Measurements from ENCODE around the gene NDUFS3. TPM values are rescaled to one million over a fixed set of nuclear protein-coding genes. Genes with fewer than 3 reads are reported as not detected.

Gene NDUFS3
- total and polyA plus RNA-seq, 2 experiments from 2014 or later: 74.4 to 80.8 TPM

GRCh38 chr11:47550288-47551047 is 28.4 kb upstream of the NDUFS3 start:
- Histone ChIP-seq H3K4me2 (ENCODE audit: unreplicated experiment) (peak overlapping the region; percentile 79), H3K27ac (peak overlapping the region; percentile 84), H3K4me3 (peak overlapping the region; percentile 97), H3F3A (ENCODE audit: insufficient read depth) (peaks cover 22% of the 10 kb centered on the region), H3K36me3 (ENCODE audit: low read depth) (no peaks in the 10 kb centered on the region), H3K9me2 (ENCODE audit: insufficient read depth) (no peaks in the 10 kb centered on the region), H3K9ac (peak overlapping the region; percentile 93; the same call in 1 of the 2 replicates), H2AFZ (no peak overlapping the region), H4K20me1 (ENCODE audit: insufficient read depth) (peaks cover 26% of the 10 kb centered on the region; the same call in 1 of the 2 replicates), H3K27me3 (replicated peaks; ENCODE audit: insufficient read depth) (no peaks in the 10 kb centered on the region), H3K4me1 (ENCODE audit: insufficient read depth) (peaks cover 27% of the 10 kb centered on the region), H3K9me3 (ENCODE audit: low read depth) (no peaks in the 10 kb centered on the region), H3K79me2 (ENCODE audit: insufficient read depth) (peaks cover 73% of the 10 kb centered on the region)
- WGBS, 2 experiments (ENCODE audit: low coverage in 1 of 2, low lambda C conversion rate in 2 of 2, missing lambda C conversion rate in 2 of 2): 83 to 84% methylated on average over 10 of the region's 10 CpGs
- no peak for TF ChIP-seq EZH2 (IDR thresholded peaks at IDR 0.05; ENCODE audit: insufficient read depth, poor library complexity, severe bottlenecking)
- no peak for TF ChIP-seq EZH2phosphoT487 (IDR thresholded peaks at IDR 0.05; ENCODE audit: insufficient read depth, low read depth)
- in situ Hi-C loops (cut with MboI): no loop called here
- peak; percentile 24 for DNase-seq

GRCh38 chr11:47551086-47551485 is 27.8 kb upstream of the NDUFS3 start:
- H3K27me3 ChIP-seq (replicated peaks; ENCODE audit: insufficient read depth): no peaks in the 10 kb centered on the region
- TF ChIP-seq EZH2 (IDR thresholded peaks at IDR 0.05; ENCODE audit: insufficient read depth, poor library complexity, severe bottlenecking) (no peak), EZH2phosphoT487 (IDR thresholded peaks at IDR 0.05; ENCODE audit: insufficient read depth, low read depth) (no peak)
- peaks cover 26% of the 10 kb centered on the region; the same call in 1 of the 2 replicates for H4K20me1 ChIP-seq (ENCODE audit: insufficient read depth)
- H3K9me3 ChIP-seq (ENCODE audit: low read depth): no peaks in the 10 kb centered on the region
- peak overlapping the region; percentile 84 for H3K27ac ChIP-seq
- peak; percentile 64 for DNase-seq
- in situ Hi-C loops (cut with MboI): no loop called here
- no peaks in the 10 kb centered on the region for H3K9me2 ChIP-seq (ENCODE audit: insufficient read depth)
- H3K4me3 ChIP-seq: peak overlapping the region; percentile 97
- peak overlapping the region; percentile 93 for H3K9ac ChIP-seq
- H3K4me1 ChIP-seq (ENCODE audit: insufficient read depth): peaks cover 27% of the 10 kb centered on the region
- no peaks in the 10 kb centered on the region for H3K36me3 ChIP-seq (ENCODE audit: low read depth)
- H3K4me2 ChIP-seq (ENCODE audit: unreplicated experiment): peak overlapping the region; percentile 79
- H3K79me2 ChIP-seq (ENCODE audit: insufficient read depth): peaks cover 66% of the 10 kb centered on the region
- peaks cover 22% of the 10 kb centered on the region for H3F3A ChIP-seq (ENCODE audit: insufficient read depth)
- no peak overlapping the region for H2AFZ ChIP-seq

GRCh38 chr11:47552056-47552565 is 26.8 kb upstream of the NDUFS3 start:
- peak overlapping the region; percentile 84 for H3K27ac ChIP-seq
- H3K9me3 ChIP-seq (ENCODE audit: low read depth): no peaks in the 10 kb centered on the region
- no peak for TF ChIP-seq EZH2phosphoT487 (IDR thresholded peaks at IDR 0.05; ENCODE audit: insufficient read depth, low read depth)
- no peak for TF ChIP-seq EZH2 (IDR thresholded peaks at IDR 0.05; ENCODE audit: insufficient read depth, poor library complexity, severe bottlenecking)
- H4K20me1 ChIP-seq (ENCODE audit: insufficient read depth): peaks cover 19% of the 10 kb centered on the region; the same call in 1 of the 2 replicates
- no peaks in the 10 kb centered on the region for H3K27me3 ChIP-seq (replicated peaks; ENCODE audit: insufficient read depth)
- peak overlapping the region; percentile 79 for H3K4me2 ChIP-seq (ENCODE audit: unreplicated experiment)
- peaks cover 26% of the 10 kb centered on the region for H3K4me1 ChIP-seq (ENCODE audit: insufficient read depth)
- in situ Hi-C loops (cut with MboI): no loop called here
- no peaks in the 10 kb centered on the region for H3K36me3 ChIP-seq (ENCODE audit: low read depth)
- peaks cover 22% of the 10 kb centered on the region for H3F3A ChIP-seq (ENCODE audit: insufficient read depth)
- peak overlapping the region; percentile 97 for H3K4me3 ChIP-seq
- peaks cover 56% of the 10 kb centered on the region for H3K79me2 ChIP-seq (ENCODE audit: insufficient read depth)
- peak; percentile 72 for DNase-seq
- H3K9me2 ChIP-seq (ENCODE audit: insufficient read depth): no peaks in the 10 kb centered on the region
- H2AFZ ChIP-seq: peak overlapping the region; percentile 91
- 1% methylated on average over 22 of the region's 22 CpGs for WGBS, 2 experiments (ENCODE audit: low coverage in 1 of 2, low lambda C conversion rate in 2 of 2, missing lambda C conversion rate in 2 of 2)
- peak overlapping the region; percentile 93 for H3K9ac ChIP-seq

- Histone ChIP-seq H3K27me3 (replicated peaks; ENCODE audit: insufficient read depth) (no peaks in the 10 kb centered on the region), H3F3A (ENCODE audit: insufficient read depth) (peaks cover 22% of the 10 kb centered on the region), H2AFZ (peak within 1 kb of the TSS; percentile 91), H3K4me2 (ENCODE audit: unreplicated experiment) (peak within 1 kb of the TSS; percentile 85), H3K27ac (peak within 1 kb of the TSS; percentile 84), H4K20me1 (ENCODE audit: insufficient read depth) (peaks cover 13% of the 10 kb centered on the region; the same call in 1 of the 2 replicates), H3K36me3 (ENCODE audit: low read depth) (no peaks in the 10 kb centered on the region), H3K9me3 (ENCODE audit: low read depth) (no peaks in the 10 kb centered on the region), H3K79me2 (ENCODE audit: insufficient read depth) (peaks cover 49% of the 10 kb centered on the region), H3K9me2 (ENCODE audit: insufficient read depth) (no peaks in the 10 kb centered on the region), H3K4me3 (peak within 1 kb of the TSS; percentile 97), H3K9ac (peak within 1 kb of the TSS; percentile 93), H3K4me1 (ENCODE audit: insufficient read depth) (peaks cover 19% of the 10 kb centered on the region)
- TF ChIP-seq EZH2phosphoT487 (IDR thresholded peaks at IDR 0.05; ENCODE audit: insufficient read depth, low read depth) (no peak), EZH2 (IDR thresholded peaks at IDR 0.05; ENCODE audit: insufficient read depth, poor library complexity, severe bottlenecking) (no peak)
- in situ Hi-C loops (cut with MboI): no loop called here
- WGBS, 2 experiments (ENCODE audit: low coverage in 1 of 2, low lambda C conversion rate in 2 of 2, missing lambda C conversion rate in 2 of 2): 0 to 1% methylated on average over 44 to 80 of the region's 89 CpGs
- DNase-seq: peak; percentile 98
Measured at GRCh38 chr11:47552566-47553405, 26.1 kb upstream of the NDUFS3 start, which contains the start of gene CELF1. Gene CELF1 (minus strand): TSS chr11:47553132. CDS start chr11:47499523, 53,609 bp downstream.

All from GM23248 (cell line).